Right lobe of liver (tissue), 6 donors: ENCODE data around the gene APBA3. TPM values are rescaled to one million over a fixed set of nuclear protein-coding genes. Genes with fewer than 3 reads are reported as not detected.

Source experiments
- ATAC-seq, 4 donors: fragments of 200-7000 bp; cut with Tn5 transposase; one replicate each; pipeline ENCODE4 v1.9.1; 2020; ENCODE audit warnings: mild to moderate bottlenecking in 4 of 4, moderate library complexity in 4 of 4
- DNase-seq, 3 donors: peaks; one replicate each; pipeline ENCODE4 v3.0.0-alpha.2; 2020
- H3K27ac ChIP-seq, 3 donors: fragments of 200-600 bp; one replicate each; pipeline ENCODE4 v1.8.0; 2022
- H3K27me3 ChIP-seq, 2 donors: fragments of 200-600 bp; one replicate each; pipeline ENCODE4 v1.8.0; 2022
- H3K36me3 ChIP-seq, 4 donors: fragments of 200-600 bp; sonication (generic) in 1 of 4; one replicate each; pipeline versions ENCODE4 v1.5.1 to v1.8.0; 2017 to 2022; ENCODE audit warnings: control low read depth in 1 of 4
- H3K4me1 ChIP-seq, 4 donors: fragments of 200-600 bp; sonication (generic) in 1 of 4; one replicate each; pipeline versions ENCODE4 v1.5.1 to v1.8.0; 2017 to 2022; ENCODE audit warnings: control low read depth in 1 of 4
- H3K4me3 ChIP-seq, 3 donors: fragments of 200-600 bp; one replicate each; pipeline ENCODE4 v1.8.0; 2022
- H3K9me3 ChIP-seq, 4 donors: fragments of 200-600 bp; sonication (generic) in 1 of 4; one replicate each; pipeline versions ENCODE4 v1.5.1 to v1.8.0; 2017 to 2022; ENCODE audit warnings: control low read depth in 1 of 4
- POLR2A ChIP-seq: fragments of 450-650 bp; IDR thresholded peaks from one replicate; pipeline ENCODE4 v1.6.1; 2017; ENCODE audit warnings: antibody characterized with exemption, mild to moderate bottlenecking
- WGBS: methylation state at CpG from one replicate; pipeline ENCODE4 v1.1.6; 2018; ENCODE audit warnings: low coverage, low lambda C conversion rate; ENCODE audit not compliant: insufficient coverage; ENCODE audit errors: missing lambda C conversion rate; 5-methylcytosine and 5-hydroxymethylcytosine counted together
- intact Hi-C, 2 donors: fragments of 100-400 bp; cut with DNase I; formaldehyde crosslinking; loops; one replicate each; pipeline versions ENCODE4 v1.11.2 to v1.14.1; 2022
- total RNA-seq, 6 experiments: library from RNA; depleted of rRNA in 2 of 6; stranded (reverse); fragments of >200 nt in 2 of 6; fragmentation: NEBNext Ultra II Directional in 3 of 6; extraction: Animal tissue kit (Norgen Biotek cat#: 25700) in 3 of 6; gene quantifications; one replicate each; pipeline versions ENCODE4 v1.1.0 to v1.2.4, GENCODE V29; 2016 to 2023
- TF ChIP-seq, protein P1 (sequence below), 4 donors: fragments of 200-600 bp in 3 of 4; fragments of 450-650 bp in 1 of 4; IDR thresholded peaks; one replicate each; pipeline versions ENCODE4 v1.5.1 to v1.8.0; 2016 to 2022; ENCODE audit warnings: antibody characterized with exemption in 4 of 4, mild to moderate bottlenecking in 2 of 4
- donor health status: DM: no; HTN: yes; CAD: no.
- donor health status: DM: no; HTN: no; CAD: no.
- donor health status: DM: no; HTN: no; CAD: no.
- donor health status: DM: no; HTN: yes; CAD: no.
- donor health status: DM: no; HTN: yes; CAD: no.

Gene APBA3
- total RNA-seq, 6 experiments from 2014 or later, result 10.1 to 24.1 (median 12.6) TPM

DNA sequence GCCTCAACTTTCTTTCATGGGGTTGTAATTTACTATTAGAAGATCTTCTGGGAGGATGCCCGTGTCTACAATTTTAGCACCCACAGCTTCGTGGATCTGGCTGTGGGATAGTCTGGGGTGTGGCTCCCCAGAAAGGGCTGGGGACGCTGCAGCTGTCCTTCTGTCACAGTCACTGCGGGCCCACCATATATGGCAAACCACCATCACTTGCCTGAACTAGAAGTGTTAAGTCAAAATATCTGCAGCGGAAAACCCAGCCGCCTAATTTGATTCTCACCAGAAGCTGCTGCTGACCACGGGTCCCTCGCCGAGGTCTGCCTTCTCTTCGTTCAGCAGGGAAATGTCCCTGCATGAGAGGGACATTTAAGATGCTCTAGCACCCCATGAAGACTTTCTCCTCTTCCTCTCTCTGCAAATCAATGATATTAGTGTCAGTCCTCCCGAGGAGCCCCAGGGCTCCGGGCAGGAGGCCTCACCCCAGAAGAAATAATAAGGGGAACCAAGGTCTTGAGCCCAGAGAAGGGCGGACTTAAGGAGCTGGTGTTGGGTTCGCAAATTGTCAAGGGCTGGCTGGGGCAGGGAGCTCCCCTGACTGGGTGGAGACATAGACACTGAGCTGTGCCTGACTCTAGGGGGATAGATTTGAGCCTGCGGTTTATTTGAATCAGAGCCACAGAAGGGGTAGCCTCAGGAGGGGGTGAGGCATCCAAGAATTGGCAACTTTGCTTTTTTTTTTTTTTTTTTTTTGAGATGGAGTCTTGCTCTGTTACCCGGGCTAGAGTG is 27.7 kb upstream of the APBA3 start:
- Histone ChIP-seq H3K27ac (no peak overlapping the region), H3K36me3 (no peaks in the 10 kb centered on the region), H3K27me3 (no peaks in the 10 kb centered on the region), H3K4me3 (no peak overlapping the region), H3K9me3 (no peaks in the 10 kb centered on the region), H3K4me1 (no peaks in the 10 kb centered on the region)
- no peak for DNase-seq
- TF ChIP-seq POLR2A, result no peak
- TF ChIP-seq, protein P1, sequence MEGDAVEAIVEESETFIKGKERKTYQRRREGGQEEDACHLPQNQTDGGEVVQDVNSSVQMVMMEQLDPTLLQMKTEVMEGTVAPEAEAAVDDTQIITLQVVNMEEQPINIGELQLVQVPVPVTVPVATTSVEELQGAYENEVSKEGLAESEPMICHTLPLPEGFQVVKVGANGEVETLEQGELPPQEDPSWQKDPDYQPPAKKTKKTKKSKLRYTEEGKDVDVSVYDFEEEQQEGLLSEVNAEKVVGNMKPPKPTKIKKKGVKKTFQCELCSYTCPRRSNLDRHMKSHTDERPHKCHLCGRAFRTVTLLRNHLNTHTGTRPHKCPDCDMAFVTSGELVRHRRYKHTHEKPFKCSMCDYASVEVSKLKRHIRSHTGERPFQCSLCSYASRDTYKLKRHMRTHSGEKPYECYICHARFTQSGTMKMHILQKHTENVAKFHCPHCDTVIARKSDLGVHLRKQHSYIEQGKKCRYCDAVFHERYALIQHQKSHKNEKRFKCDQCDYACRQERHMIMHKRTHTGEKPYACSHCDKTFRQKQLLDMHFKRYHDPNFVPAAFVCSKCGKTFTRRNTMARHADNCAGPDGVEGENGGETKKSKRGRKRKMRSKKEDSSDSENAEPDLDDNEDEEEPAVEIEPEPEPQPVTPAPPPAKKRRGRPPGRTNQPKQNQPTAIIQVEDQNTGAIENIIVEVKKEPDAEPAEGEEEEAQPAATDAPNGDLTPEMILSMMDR (IDR thresholded peaks at IDR 0.05), result no peak
- intact Hi-C loops, result loop anchor here in 1 of 2 donors (10.0 kb wide), 1 partner anchor 426 kb away; no protein-coding TSS in a partner anchor
- WGBS, result 42% methylated on average over 8 of the region's 16 CpGs
- ATAC-seq, result peak in 2 of 4 donors; percentile 21 to 29

DNA sequence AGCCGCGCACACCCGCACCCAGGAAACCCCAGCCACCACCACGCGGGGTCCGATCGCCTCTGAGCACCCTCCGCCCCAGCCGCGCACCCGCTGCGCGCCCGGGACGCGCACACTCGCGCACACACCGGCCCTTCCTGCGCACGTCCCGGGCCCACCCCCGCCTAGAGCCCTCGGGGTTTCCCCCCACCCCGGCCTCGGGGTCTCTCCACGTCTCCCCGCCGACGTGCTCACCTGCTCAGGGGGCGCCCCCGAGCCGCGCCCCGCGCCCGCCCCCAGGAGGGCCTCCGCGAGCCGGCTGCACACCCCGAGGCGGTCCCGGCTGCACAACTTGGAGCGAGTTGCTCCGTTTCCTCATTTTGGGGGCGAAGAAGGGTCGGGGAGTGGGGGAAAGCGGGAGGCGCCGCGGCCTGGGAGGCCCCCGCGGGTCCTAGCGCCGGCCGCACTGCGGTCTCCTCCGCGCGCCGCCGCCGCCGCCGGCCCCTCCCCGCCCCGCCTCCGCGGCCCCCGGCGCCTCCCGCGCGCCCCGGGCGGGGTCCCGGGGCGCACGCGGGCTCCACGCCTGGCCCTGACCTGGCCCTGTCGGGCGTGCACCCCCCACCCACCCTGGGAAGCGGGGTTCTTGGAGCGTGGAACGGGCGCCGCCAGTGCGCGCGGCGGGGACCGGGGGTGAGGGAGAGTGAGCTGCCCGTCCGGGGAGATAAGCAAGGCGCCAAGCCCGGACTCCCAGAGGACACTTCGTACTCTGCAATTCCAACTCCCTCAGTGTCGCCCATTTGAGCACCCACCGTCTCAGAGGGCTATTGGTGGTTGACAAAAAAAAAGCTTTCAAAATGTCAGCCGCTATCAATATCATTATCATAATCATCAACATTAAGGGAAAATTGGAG is 24.7 kb upstream of the APBA3 start, which contains the start of gene MATK:
Gene MATK (minus strand): TSS at position 444 of the 887 bp plus-strand sequence. CDS start 1,246 bp downstream, outside the sequence.
- TF ChIP-seq POLR2A, result no peak
- TF ChIP-seq, protein P1 (IDR thresholded peaks at IDR 0.05), result no peak
- H3K9me3 ChIP-seq, result peaks cover 0 to 10% (median 0%) of the 10 kb centered on the region in 4 donors
- H3K4me3 ChIP-seq, result peak within 1 kb of the TSS; percentile 14 to 39 (median 26)
- H3K36me3 ChIP-seq, result no peaks in the 10 kb centered on the region
- ATAC-seq, result peak in 1 of 4 donors; percentile 22
- WGBS, result 15% methylated on average over 9 of the region's 101 CpGs
- DNase-seq, result no peak
- intact Hi-C loops, result loop anchor here in 1 of 2 donors (10.0 kb wide), 1 partner anchor 429 kb away; no protein-coding TSS in a partner anchor
- H3K27ac ChIP-seq, result no peak within 1 kb of the TSS
- no peaks in the 10 kb centered on the region for H3K4me1 ChIP-seq
- no peaks in the 10 kb centered on the region for H3K27me3 ChIP-seq

DNA sequence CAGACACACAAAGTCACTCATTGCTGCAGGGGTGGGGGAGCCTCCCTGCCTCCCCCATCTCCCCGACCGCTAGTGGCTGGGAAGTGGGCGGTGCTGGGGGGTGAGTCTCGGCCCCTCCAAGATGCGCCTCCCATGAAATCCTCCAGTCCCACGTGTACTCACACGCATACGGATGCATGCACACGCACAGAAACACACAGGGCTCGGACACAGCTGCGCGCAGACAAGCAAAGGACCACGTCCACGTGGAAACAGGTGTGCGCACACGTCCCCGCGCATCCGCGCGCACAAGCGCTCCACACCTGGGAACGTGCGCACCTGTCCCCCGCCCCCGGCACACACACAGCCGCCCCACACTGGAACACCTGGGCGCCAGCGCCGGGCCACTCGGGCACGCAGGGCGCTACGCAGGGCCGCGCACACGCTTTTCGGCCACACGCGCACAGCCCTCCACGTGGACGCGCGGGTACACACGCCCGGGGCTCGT is 24.0 kb upstream of the APBA3 start:
- H3K36me3 ChIP-seq, result no peaks in the 10 kb centered on the region
- intact Hi-C loops, result loop anchor here in 1 of 2 donors (10.0 kb wide), 1 partner anchor 429 kb away; no protein-coding TSS in a partner anchor
- peak overlapping the region; percentile 14 to 39 (median 26) for H3K4me3 ChIP-seq
- no peak overlapping the region for H3K27ac ChIP-seq
- TF ChIP-seq POLR2A, result no peak
- TF ChIP-seq, protein P1 (IDR thresholded peaks at IDR 0.05), result no peak
- H3K4me1 ChIP-seq, result no peaks in the 10 kb centered on the region
- peak in 2 of 4 donors; percentile 5 to 19 for ATAC-seq
- H3K27me3 ChIP-seq, result no peaks in the 10 kb centered on the region
- H3K9me3 ChIP-seq, result peaks cover 0 to 11% (median 0%) of the 10 kb centered on the region in 4 donors
- no CpG with 5 or more reads among the region's 47 CpGs for WGBS
- DNase-seq, result no peak
